Ovary (tissue), 9 donors: Measurements from ENCODE around the gene STOM. TPM values are rescaled to one million over a fixed set of nuclear protein-coding genes. Genes with fewer than 3 reads are reported as not detected.

Experiments
- DNase-seq, 5 donors: peaks; one replicate each; pipeline ENCODE4 v3.0.0-alpha.2; 2019 to 2020
- H3K27ac ChIP-seq, 2 donors: fragments of 200-600 bp; one replicate each; pipeline versions ENCODE4 v1.5.1 to v1.8.0; 2019 to 2022
- H3K27me3 ChIP-seq: fragments of 200-600 bp; one replicate; pipeline ENCODE4 v1.8.0; 2022
- H3K36me3 ChIP-seq: fragments of 200-600 bp; sonication (generic); one replicate; pipeline ENCODE4 v1.5.1; 2019
- H3K4me1 ChIP-seq: one replicate; pipeline ENCODE4 v1.8.1; 2013; ENCODE audit warnings: mild to moderate bottlenecking, moderate library complexity; ENCODE audit not compliant: insufficient read depth
- H3K4me3 ChIP-seq: fragments of 200-600 bp; sonication (generic); one replicate; pipeline ENCODE4 v1.5.1; 2017
- H3K9me3 ChIP-seq, 2 donors: fragments of 200-600 bp in 1 of 2; sonication (generic) in 1 of 2; one replicate each; pipeline versions ENCODE4 v1.5.1 to v1.8.1; 2013 to 2019; ENCODE audit warnings: mild to moderate bottlenecking in 1 of 2, moderate library complexity in 1 of 2
- EP300 ChIP-seq: sonication (generic); formaldehyde crosslinking; IDR thresholded peaks from one replicate; pipeline ENCODE4 v1.6.1; 2017; ENCODE audit warnings: antibody characterized with exemption
- POLR2A ChIP-seq: fragments of 450-650 bp; IDR thresholded peaks from one replicate; pipeline ENCODE4 v1.6.1; 2017; ENCODE audit warnings: antibody characterized with exemption, mild to moderate bottlenecking, moderate library complexity
- WGBS, 3 donors: extraction: QIAGEN DNeasy Blood & Tissue Kit in 1 of 3; methylation state at CpG; one replicate each; pipeline versions ENCODE4 v1.1.5 to v1.1.7; 2013 to 2017; 5-methylcytosine and 5-hydroxymethylcytosine counted together
- intact Hi-C, 4 donors: fragments of 100-400 bp; cut with DNase I; formaldehyde crosslinking; loops; one replicate each; pipeline versions ENCODE4 v1.11.0 to v1.15.1; 2022 to 2023
- polyA plus RNA-seq, 2 donors: library from polyadenylated mRNA; stranded (reverse); fragments of 200-250 nt in 1 of 2; fragments of 350-450 nt in 1 of 2; fragmentation: Illumina TruSeq in 1 of 2; extraction: RNeasy Lipid Tissue Mini Kit (QIAGEN cat#74804) in 1 of 2; gene quantifications; one replicate each; pipeline ENCODE4 v1.2.3, GENCODE V29; 2013 to 2014
- total RNA-seq, 7 donors: library from RNA; depleted of rRNA in 2 of 7; stranded (reverse); fragments of >200 nt in 2 of 7; fragmentation: NEBNext Ultra II Directional in 3 of 7; extraction: Animal tissue kit (Norgen Biotek cat#: 25700) in 3 of 7; gene quantifications; one replicate each; pipeline versions ENCODE4 v1.1.0 to v1.2.4, GENCODE V29; 2016 to 2023
- TF ChIP-seq, protein P1 (sequence below), 3 donors: fragments of 450-650 bp in 2 of 3; fragments of 200-600 bp in 1 of 3; IDR thresholded peaks; one replicate each; pipeline versions ENCODE4 v1.5.1 to v1.8.0; 2016 to 2022; ENCODE audit warnings: antibody characterized with exemption in 3 of 3, mild to moderate bottlenecking in 1 of 3
- donor health status: DM: no; HTN: no; CAD: no; lungs with moderate emphysema.
- donor health status: DM: no; HTN: no; CAD: no.
- donor health status: Bipolar disorder and iron deficiency.
- donor health status: DM: yes; HTN: yes; CAD: no.
- donor health status: DM: no; HTN: no; CAD: no.
- donor health status: DM: yes; HTN: yes; CAD: no.

Gene STOM
- total and polyA plus RNA-seq, 9 donors = 73.1 to 205 (median 164) TPM

DNA sequence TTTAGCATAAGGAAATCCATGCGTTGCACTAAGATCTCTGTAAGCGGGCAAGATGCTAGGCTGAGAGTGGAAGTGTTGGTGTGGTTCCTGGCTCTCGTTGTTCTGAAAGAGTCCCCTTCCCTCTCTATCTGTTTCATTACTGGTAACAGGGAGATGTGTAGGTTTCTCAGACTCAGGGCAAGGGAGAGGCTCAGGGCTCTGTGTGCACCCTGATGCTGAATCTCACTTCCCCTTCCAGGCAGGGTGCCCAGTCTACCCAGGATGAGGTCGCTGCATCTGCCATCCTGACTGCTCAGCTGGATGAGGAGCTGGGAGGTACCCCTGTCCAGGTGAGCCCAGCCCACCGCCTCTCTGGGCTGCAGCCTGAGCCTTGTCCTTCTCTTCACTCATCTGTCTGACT, 45.7 kb downstream of the STOM start:
- intact Hi-C loops = loop anchor here in 3 of 4 donors (2.0 to 10.0 kb wide), 4 partner anchors 46 to 110 kb away; partner anchors contain the start of gene STOM (in 3 of the 3)
- peak in 1 of 5 donors; percentile 11 for DNase-seq
- Histone ChIP-seq H3K27me3 (no peaks in the 10 kb centered on the region), H3K36me3 (no peaks in the 10 kb centered on the region), H3K9me3 (no peaks in the 10 kb centered on the region), H3K27ac (no peak overlapping the region), H3K4me1 (peaks cover 5% of the 10 kb centered on the region), H3K4me3 (no peak overlapping the region)
- 90 to 98% (median 92%) methylated on average over 5 of the region's 5 CpGs for WGBS, 3 donors
- TF ChIP-seq EP300 (no peak), POLR2A (no peak)
- TF ChIP-seq, protein P1, sequence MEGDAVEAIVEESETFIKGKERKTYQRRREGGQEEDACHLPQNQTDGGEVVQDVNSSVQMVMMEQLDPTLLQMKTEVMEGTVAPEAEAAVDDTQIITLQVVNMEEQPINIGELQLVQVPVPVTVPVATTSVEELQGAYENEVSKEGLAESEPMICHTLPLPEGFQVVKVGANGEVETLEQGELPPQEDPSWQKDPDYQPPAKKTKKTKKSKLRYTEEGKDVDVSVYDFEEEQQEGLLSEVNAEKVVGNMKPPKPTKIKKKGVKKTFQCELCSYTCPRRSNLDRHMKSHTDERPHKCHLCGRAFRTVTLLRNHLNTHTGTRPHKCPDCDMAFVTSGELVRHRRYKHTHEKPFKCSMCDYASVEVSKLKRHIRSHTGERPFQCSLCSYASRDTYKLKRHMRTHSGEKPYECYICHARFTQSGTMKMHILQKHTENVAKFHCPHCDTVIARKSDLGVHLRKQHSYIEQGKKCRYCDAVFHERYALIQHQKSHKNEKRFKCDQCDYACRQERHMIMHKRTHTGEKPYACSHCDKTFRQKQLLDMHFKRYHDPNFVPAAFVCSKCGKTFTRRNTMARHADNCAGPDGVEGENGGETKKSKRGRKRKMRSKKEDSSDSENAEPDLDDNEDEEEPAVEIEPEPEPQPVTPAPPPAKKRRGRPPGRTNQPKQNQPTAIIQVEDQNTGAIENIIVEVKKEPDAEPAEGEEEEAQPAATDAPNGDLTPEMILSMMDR (IDR thresholded peaks at IDR 0.05) = no peak

DNA sequence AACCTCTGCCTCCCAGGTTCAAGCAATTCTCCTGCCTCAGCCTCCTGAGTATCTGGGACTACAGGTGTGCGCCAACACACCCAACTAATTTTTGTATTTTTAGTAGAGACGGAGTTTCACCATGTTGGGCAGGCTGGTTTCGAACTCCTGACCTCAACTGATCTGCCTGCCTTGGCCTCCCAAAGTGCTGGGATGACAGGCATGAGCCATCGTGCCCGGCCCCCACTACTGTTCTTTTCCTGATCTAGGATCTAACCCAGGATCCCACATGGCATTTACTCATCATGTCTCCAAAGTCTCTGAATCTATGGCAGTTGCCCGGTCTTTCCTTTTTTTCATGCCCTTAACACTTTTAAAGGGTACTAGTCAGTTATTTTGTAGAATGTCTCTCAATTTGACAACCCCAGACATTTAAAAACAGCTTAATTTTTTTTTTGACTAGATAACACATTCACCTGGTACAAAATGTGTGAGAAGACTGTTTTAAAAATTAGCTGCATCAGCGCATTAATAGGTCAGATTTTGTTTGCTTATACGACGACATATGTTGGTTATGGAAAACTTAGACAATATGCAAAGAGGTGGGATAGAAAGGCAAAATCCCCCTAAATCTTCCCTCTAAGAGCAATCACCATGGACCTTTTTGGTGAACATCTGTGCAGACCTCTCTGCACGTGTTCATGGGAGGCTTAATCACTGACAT, 46.5 kb downstream of the STOM start:
- H3K27me3 ChIP-seq = no peaks in the 10 kb centered on the region
- H3K9me3 ChIP-seq = no peaks in the 10 kb centered on the region
- DNase-seq = no peak
- peaks cover 5% of the 10 kb centered on the region for H3K4me1 ChIP-seq
- no peak overlapping the region for H3K27ac ChIP-seq
- WGBS, 3 donors = 92 to 95% (median 93%) methylated on average over 10 of the region's 10 CpGs
- intact Hi-C loops = loop anchor here in 3 of 4 donors (2.0 to 10.0 kb wide), 4 partner anchors 47 to 109 kb away; partner anchors contain the start of gene STOM (in 3 of the 3)
- no peaks in the 10 kb centered on the region for H3K36me3 ChIP-seq
- H3K4me3 ChIP-seq = no peak overlapping the region
- no peak for TF ChIP-seq EP300
- TF ChIP-seq POLR2A = no peak
- TF ChIP-seq, protein P1 (IDR thresholded peaks at IDR 0.05) = no peak

DNA sequence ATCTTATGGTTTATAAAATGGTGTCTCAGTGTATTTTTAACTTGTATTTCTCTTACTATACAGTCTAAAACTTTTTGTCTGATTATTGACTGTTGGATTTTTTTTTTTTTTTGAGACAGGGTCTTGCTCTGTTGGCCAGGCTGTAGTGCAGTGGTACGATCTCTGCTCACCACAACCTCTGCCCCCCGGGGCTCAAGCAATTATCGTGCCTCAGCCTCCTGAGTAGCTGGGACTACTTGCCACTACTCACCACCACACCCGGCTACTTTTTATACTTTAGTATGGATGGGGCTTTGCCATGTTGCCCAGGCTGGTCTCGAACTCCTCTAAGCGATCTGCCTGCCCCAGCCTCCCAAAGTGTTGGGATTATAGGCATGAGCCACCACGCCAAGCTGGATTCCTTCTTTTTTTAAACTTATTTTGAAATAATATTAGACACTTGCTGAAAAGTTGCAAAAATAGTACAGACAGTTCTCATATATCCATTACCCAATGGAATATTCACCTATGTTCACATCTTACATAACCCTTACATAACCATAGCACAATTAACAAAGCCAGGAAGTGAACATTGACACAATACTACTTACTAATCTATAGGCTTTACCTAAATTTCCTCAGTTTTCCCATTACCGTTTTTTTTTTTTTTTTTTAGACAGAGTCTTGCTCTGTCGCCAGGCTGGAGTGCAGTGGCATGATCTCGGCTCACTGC, 47.2 kb downstream of the STOM start:
- WGBS, 3 donors = 90 to 94% (median 92%) methylated on average over 10 of the region's 10 CpGs
- peak in 1 of 5 donors; percentile 9 for DNase-seq
- Histone ChIP-seq H3K9me3 (no peaks in the 10 kb centered on the region), H3K27me3 (no peaks in the 10 kb centered on the region), H3K4me1 (peaks cover 9% of the 10 kb centered on the region), H3K4me3 (no peak overlapping the region), H3K27ac (no peak overlapping the region), H3K36me3 (no peaks in the 10 kb centered on the region)
- intact Hi-C loops = loop anchor here in 2 of 4 donors (5.0 to 10.0 kb wide), 3 partner anchors 49 to 108 kb away; partner anchors contain the start of gene STOM (in 2 of the 2)
- no peak for TF ChIP-seq POLR2A
- TF ChIP-seq EP300 = no peak
- TF ChIP-seq, protein P1 (IDR thresholded peaks at IDR 0.05) = no peak

DNA sequence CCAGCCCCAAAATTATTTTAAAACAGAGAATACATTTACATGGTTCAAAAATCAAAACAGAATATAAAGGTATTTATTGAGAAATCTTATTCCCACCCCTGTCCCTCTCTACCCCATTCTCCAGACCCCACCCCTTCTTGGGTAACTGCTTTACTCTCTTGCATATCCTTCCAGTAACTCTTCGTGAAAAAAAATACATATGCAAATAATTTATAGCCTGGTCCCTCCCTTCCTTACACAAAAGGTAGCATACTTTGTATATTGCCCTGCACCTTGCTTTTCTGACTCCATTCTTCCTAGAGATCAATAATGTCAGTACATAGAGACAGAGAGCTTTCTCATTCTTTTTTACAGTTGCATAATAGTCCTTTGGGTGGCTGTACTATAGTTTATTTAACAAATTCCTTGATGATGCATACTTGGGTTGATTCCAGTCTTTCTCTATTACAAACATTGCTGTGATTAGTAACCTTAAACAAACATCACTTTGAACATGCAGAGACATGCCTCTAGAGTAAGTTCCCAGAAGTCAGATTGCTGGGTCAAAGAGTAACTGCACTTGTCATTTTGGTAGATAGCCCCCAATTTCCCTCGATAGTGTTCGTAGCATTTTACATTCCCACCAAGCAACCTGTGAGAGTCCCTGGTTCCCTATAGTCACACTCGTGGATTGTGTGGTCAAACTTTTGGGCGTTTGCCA, 47.9 kb downstream of the STOM start:
- 61 to 68% (median 66%) methylated on average over 5 of the region's 5 CpGs for WGBS, 3 donors
- Histone ChIP-seq H3K27me3 (no peaks in the 10 kb centered on the region), H3K9me3 (no peaks in the 10 kb centered on the region), H3K27ac (no peak overlapping the region), H3K4me1 (peaks cover 12% of the 10 kb centered on the region), H3K36me3 (no peaks in the 10 kb centered on the region), H3K4me3 (no peak overlapping the region)
- intact Hi-C loops = loop anchor here in 2 of 4 donors (5.0 to 10.0 kb wide), 3 partner anchors 50 to 107 kb away; partner anchors contain the start of gene STOM (in 2 of the 2)
- no peak for DNase-seq
- TF ChIP-seq EP300 (no peak), POLR2A (no peak)
- TF ChIP-seq, protein P1 (IDR thresholded peaks at IDR 0.05) = no peak
